Mesendoderm (in vitro differentiated cells): ENCODE measurements around the gene GJB2. TPM values are rescaled to one million over a fixed set of nuclear protein-coding genes. Genes with fewer than 3 reads are reported as not detected.

ENCODE experiments used
- DNase-seq: peaks from one replicate; pipeline ENCODE4 v3.0.0; 2013
- H2AK5ac ChIP-seq: 2 replicates; pipeline ENCODE4 v1.6.1; 2013; ENCODE audit warnings: low read length, inconsistent platforms
- H2BK120ac ChIP-seq: 2 replicates; pipeline ENCODE4 v1.6.1; 2013; ENCODE audit warnings: low read depth, mild to moderate bottlenecking, low read length, moderate library complexity, mixed read lengths
- H2BK15ac ChIP-seq: replicated peaks from 2 replicates; pipeline ENCODE4 v1.6.1; 2013; ENCODE audit warnings: low read depth, mild to moderate bottlenecking, moderate library complexity
- H2BK5ac ChIP-seq: 2 replicates; pipeline ENCODE4 v1.6.1; 2013; ENCODE audit warnings: low read length, inconsistent platforms
- H3K18ac ChIP-seq: 2 replicates; pipeline ENCODE4 v1.6.1; 2013; ENCODE audit warnings: mild to moderate bottlenecking, low read length, mixed read lengths
- H3K23ac ChIP-seq: one replicate; pipeline ENCODE4 v1.6.1; 2013; ENCODE audit warnings: low read length
- H3K27ac ChIP-seq: 2 replicates; pipeline ENCODE4 v1.5.1; 2013; ENCODE audit warnings: low read depth, mild to moderate bottlenecking, inconsistent platforms, low read length, moderate library complexity
- H3K27me3 ChIP-seq: 2 replicates; pipeline ENCODE4 v1.6.1; 2013; ENCODE audit warnings: low read length, control low read depth, mild to moderate bottlenecking, inconsistent platforms; ENCODE audit not compliant: insufficient read depth, poor library complexity
- H3K36me3 ChIP-seq: 2 replicates; pipeline ENCODE4 v1.6.1; 2013; ENCODE audit warnings: low read length, inconsistent platforms; ENCODE audit not compliant: control insufficient read depth, insufficient read depth
- H3K4ac ChIP-seq: one replicate; pipeline ENCODE4 v1.6.1; 2013; ENCODE audit warnings: low read depth, mild to moderate bottlenecking, low read length, moderate library complexity
- H3K4me1 ChIP-seq: 2 replicates; pipeline ENCODE4 v1.6.1; 2013; ENCODE audit warnings: low read depth, low read length, inconsistent platforms; ENCODE audit not compliant: control insufficient read depth
- H3K4me2 ChIP-seq: 2 replicates; pipeline ENCODE4 v1.6.1; 2013; ENCODE audit warnings: low read length
- H3K4me3 ChIP-seq: 2 replicates; pipeline ENCODE4 v1.5.1; 2013; ENCODE audit warnings: mild to moderate bottlenecking, low read length
- H3K56ac ChIP-seq: one replicate; pipeline ENCODE4 v1.6.1; 2013; ENCODE audit warnings: low read length
- H3K79me1 ChIP-seq: 2 replicates; pipeline ENCODE4 v1.6.1; 2013; ENCODE audit warnings: low read length, inconsistent platforms
- H3K79me2 ChIP-seq: 2 replicates; pipeline ENCODE4 v1.6.1; 2013; ENCODE audit warnings: mild to moderate bottlenecking, low read length; ENCODE audit not compliant: control insufficient read depth, insufficient read depth
- H3K9ac ChIP-seq: 2 replicates; pipeline ENCODE4 v1.6.1; 2013; ENCODE audit warnings: low read length, inconsistent platforms
- H4K5ac ChIP-seq: one replicate; pipeline ENCODE4 v1.6.1; 2013; ENCODE audit warnings: low read length
- H4K8ac ChIP-seq: one replicate; pipeline ENCODE4 v1.6.1; 2013; ENCODE audit warnings: low read depth, mild to moderate bottlenecking, control low read depth, low read length, moderate library complexity
- WGBS: extraction: QIAGEN DNeasy Blood & Tissue Kit; methylation state at CpG from one replicate; pipeline ENCODE4 v1.1.7; 2013; ENCODE audit warnings: low lambda C conversion rate, missing lambda C conversion rate; ENCODE audit not compliant: insufficient coverage; ENCODE audit errors: extremely low coverage; 5-methylcytosine and 5-hydroxymethylcytosine counted together
- polyA plus RNA-seq, 2 experiments: library from polyadenylated mRNA; stranded (reverse); fragments of 200-250 nt; gene quantifications; one replicate each; pipeline ENCODE4 v1.2.3, GENCODE V29; 2013

The GJB2 gene
- polyA plus RNA-seq (2013, experiment 1 of 2): 0.08 TPM
- polyA plus RNA-seq (2013, experiment 2 of 2): 0.08 TPM

DNA sequence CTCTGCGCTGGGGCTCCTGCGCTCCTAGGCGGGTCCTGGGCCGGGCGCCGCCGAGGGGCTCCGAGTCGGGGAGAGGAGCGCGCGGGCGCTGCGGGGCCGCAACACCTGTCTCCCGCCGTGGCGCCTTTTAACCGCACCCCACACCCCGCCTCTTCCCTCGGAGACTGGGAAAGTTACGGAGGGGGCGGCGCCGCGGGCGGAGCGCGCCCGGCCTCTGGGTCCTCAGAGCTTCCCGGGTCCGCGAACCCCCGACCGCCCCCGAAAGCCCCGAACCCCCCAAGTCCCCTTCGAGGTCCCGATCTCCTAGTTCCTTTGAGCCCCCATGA is at the start of gene GJB2:
Gene GJB2 (minus strand): TSS at position 103 of the 326 bp plus-strand sequence. CDS start 3,357 bp downstream, outside the sequence.
- no peak within 1 kb of the TSS for H2AK5ac ChIP-seq
- no CpG with 5 or more reads among the region's 39 CpGs for WGBS

GRCh38 chr13:20241593-20241992 is 48.9 kb upstream of the GJB2 start:
- H3K79me1 ChIP-seq: no peaks in the 10 kb centered on the region
- H3K23ac ChIP-seq: no peak overlapping the region
- no peaks in the 10 kb centered on the region for H3K4me1 ChIP-seq
- H3K18ac ChIP-seq: no peak overlapping the region
- H2BK120ac ChIP-seq: no peak overlapping the region
- H3K4me2 ChIP-seq: no peak overlapping the region
- no CpG with 5 or more reads among the region's 2 CpGs for WGBS
- no peak overlapping the region for H3K9ac ChIP-seq
- no peak overlapping the region for H2BK5ac ChIP-seq
- no peaks in the 10 kb centered on the region for H3K79me2 ChIP-seq
- no peak overlapping the region for H3K4me3 ChIP-seq
- no peak for DNase-seq
- H3K27me3 ChIP-seq: no peaks in the 10 kb centered on the region
- H2BK15ac ChIP-seq: no peak overlapping the region
- H2AK5ac ChIP-seq: no peak overlapping the region
- no peak overlapping the region for H4K8ac ChIP-seq
- no peak overlapping the region for H3K27ac ChIP-seq
- H3K36me3 ChIP-seq: no peaks in the 10 kb centered on the region
- H3K56ac ChIP-seq: no peak overlapping the region
- no peak overlapping the region for H3K4ac ChIP-seq
- H4K5ac ChIP-seq: no peak overlapping the region

More for the DNA sequence above, at the start of gene GJB2:
- Histone ChIP-seq H3K27ac (no peak within 1 kb of the TSS), H2BK120ac (no peak within 1 kb of the TSS), H4K8ac (no peak within 1 kb of the TSS), H3K9ac (peak within 1 kb of the TSS; percentile 30), H3K23ac (peak within 1 kb of the TSS; percentile 81), H3K36me3 (no peaks in the 10 kb centered on the region), H3K4ac (no peak within 1 kb of the TSS), H3K4me3 (no peak within 1 kb of the TSS), H3K79me1 (no peaks in the 10 kb centered on the region), H3K56ac (peak within 1 kb of the TSS; percentile 66), H2BK15ac (no peak within 1 kb of the TSS), H4K5ac (no peak within 1 kb of the TSS), H3K4me2 (peak within 1 kb of the TSS; percentile 71), H3K79me2 (no peaks in the 10 kb centered on the region), H2BK5ac (no peak within 1 kb of the TSS), H3K4me1 (no peaks in the 10 kb centered on the region), H3K18ac (peak within 1 kb of the TSS; percentile 33), H3K27me3 (peaks cover 43% of the 10 kb centered on the region)
- no peak for DNase-seq

- Histone ChIP-seq H2AK5ac (no peak overlapping the region), H2BK5ac (no peak overlapping the region), H3K23ac (no peak overlapping the region), H3K4me1 (no peaks in the 10 kb centered on the region), H4K8ac (no peak overlapping the region), H3K4ac (no peak overlapping the region), H2BK15ac (no peak overlapping the region), H4K5ac (no peak overlapping the region), H3K18ac (no peak overlapping the region), H3K27me3 (no peaks in the 10 kb centered on the region), H2BK120ac (no peak overlapping the region), H3K79me1 (no peaks in the 10 kb centered on the region), H3K36me3 (no peaks in the 10 kb centered on the region), H3K27ac (no peak overlapping the region), H3K9ac (no peak overlapping the region), H3K79me2 (no peaks in the 10 kb centered on the region), H3K56ac (no peak overlapping the region), H3K4me3 (no peak overlapping the region), H3K4me2 (no peak overlapping the region)
- WGBS: no CpG with 5 or more reads among the region's 6 CpGs
- no peak for DNase-seq
These were observed 47.0 kb upstream of the GJB2 start for GRCh38 chr13:20239748-20240147.

DNA sequence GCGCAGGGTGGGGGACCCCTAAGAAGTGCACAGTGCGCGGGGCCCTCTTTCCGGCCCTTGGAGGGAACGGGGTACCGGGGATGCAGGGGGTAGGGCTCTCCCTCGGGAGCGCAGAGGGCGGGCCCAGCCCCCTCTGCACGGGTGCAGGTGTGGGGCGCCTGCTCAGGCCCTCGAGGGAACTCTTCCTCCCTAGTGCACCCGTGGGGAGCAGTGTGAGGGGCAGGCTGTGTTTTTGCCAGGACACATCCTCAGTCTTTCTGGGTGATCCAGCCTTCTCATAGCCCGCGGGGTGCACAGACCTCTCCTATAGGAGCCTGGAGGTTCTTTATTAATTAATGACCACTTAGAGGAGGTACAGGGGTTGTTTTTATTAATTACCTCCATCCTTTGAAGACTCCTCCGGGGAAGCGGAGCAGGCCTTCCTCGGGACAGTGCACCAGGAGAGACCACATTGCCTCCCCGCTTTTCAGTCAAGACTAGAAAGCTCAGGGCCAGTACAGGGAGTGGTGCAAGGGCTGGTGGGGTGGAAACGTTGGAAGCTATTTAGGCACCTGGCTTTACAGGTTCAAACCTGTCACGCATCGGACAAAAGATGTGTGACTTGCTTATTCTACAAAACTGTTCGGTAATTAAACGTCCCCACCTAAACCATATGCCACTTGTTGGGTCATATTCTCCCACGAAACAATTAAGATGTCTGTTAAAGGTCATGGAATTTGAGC is 40.0 kb upstream of the GJB2 start:
- DNase-seq: no peak
- H2BK15ac ChIP-seq: no peak overlapping the region
- no peak overlapping the region for H2AK5ac ChIP-seq
- no peak overlapping the region for H4K8ac ChIP-seq
- H2BK120ac ChIP-seq: no peak overlapping the region
- no peak overlapping the region for H3K56ac ChIP-seq
- H3K18ac ChIP-seq: no peak overlapping the region
- peaks cover 3% of the 10 kb centered on the region for H3K4me1 ChIP-seq
- no peaks in the 10 kb centered on the region for H3K79me2 ChIP-seq
- no peak overlapping the region for H3K23ac ChIP-seq
- no peak overlapping the region for H3K9ac ChIP-seq
- H2BK5ac ChIP-seq: no peak overlapping the region
- H3K4ac ChIP-seq: no peak overlapping the region
- H3K27ac ChIP-seq: no peak overlapping the region
- H4K5ac ChIP-seq: no peak overlapping the region
- no CpG with 5 or more reads among the region's 25 CpGs for WGBS
- H3K79me1 ChIP-seq: no peaks in the 10 kb centered on the region
- no peak overlapping the region for H3K4me3 ChIP-seq
- no peak overlapping the region for H3K4me2 ChIP-seq
- H3K27me3 ChIP-seq: peaks cover 33% of the 10 kb centered on the region
- H3K36me3 ChIP-seq: no peaks in the 10 kb centered on the region

DNA sequence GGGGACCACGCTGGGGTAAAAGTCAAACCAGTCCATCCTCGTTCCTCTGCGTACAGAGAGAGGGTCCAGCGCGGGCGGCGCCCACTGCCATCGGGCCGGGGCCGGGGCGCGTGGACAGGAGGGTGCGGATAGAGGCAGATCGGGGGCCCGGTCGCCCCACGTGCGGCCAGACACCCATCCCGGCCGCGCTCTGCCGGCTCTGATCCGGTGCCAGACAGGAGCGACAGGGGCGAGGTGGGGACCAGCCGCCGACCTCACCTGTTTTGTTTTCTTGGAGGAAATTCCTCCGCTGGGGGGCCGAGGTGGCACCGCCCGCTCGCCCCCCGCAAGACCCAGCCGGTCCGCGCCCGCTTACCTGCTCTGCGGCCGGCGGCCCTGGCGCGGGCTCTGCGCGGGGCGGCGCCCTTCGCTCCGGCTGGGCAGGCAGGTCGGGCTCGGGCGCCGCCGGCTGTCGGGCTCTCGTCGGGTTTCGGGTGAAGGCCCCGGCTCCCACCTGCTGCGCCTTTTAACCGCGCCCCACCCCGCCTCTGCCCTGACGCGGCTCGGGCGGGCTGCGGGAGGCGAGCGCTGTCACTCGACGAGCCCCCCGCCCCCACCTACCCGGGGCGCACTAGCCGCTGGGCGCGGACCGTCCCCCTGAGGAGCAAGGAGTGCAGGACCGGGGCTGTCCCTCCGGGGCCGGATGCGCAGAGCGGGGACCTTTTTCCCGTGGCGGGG is 39.3 kb upstream of the GJB2 start, which contains the start of gene GJB6:
Gene GJB6 (minus strand): TSS at position 481 of the 717 bp plus-strand sequence. CDS start 8,839 bp downstream, outside the sequence.
- Histone ChIP-seq H3K56ac (no peak within 1 kb of the TSS), H3K79me1 (no peaks in the 10 kb centered on the region), H3K36me3 (no peaks in the 10 kb centered on the region), H3K79me2 (no peaks in the 10 kb centered on the region), H3K27me3 (peaks cover 33% of the 10 kb centered on the region), H2BK120ac (no peak within 1 kb of the TSS), H3K4me2 (peak within 1 kb of the TSS; percentile 43), H4K8ac (no peak within 1 kb of the TSS), H2AK5ac (no peak within 1 kb of the TSS), H3K23ac (no peak within 1 kb of the TSS), H3K4ac (no peak within 1 kb of the TSS), H2BK15ac (no peak within 1 kb of the TSS), H4K5ac (no peak within 1 kb of the TSS), H3K4me3 (no peak within 1 kb of the TSS), H2BK5ac (no peak within 1 kb of the TSS), H3K18ac (no peak within 1 kb of the TSS), H3K4me1 (peaks cover 3% of the 10 kb centered on the region), H3K27ac (no peak within 1 kb of the TSS), H3K9ac (no peak within 1 kb of the TSS)
- no CpG with 5 or more reads among the region's 85 CpGs for WGBS
- DNase-seq: peak; percentile 32
